Measurements from ENCODE around the gene TECPR1.
"Not testable (repeated sequence)": the region's sequence is repeated elsewhere in the genome, so short reads cannot be mapped to it uniquely, and the experiment has no call there.

The TECPR1 gene

GRCh38 chr7:98231493-98232262 lies 20.4 kb downstream of the TECPR1 start:
- no peak overlapping the region for H3K27ac ChIP-seq
- H3K4me3 ChIP-seq = no peak overlapping the region

GRCh38 chr7:98230746-98231471 lies 21.1 kb downstream of the TECPR1 start:
- no peak overlapping the region for H3K4me3 ChIP-seq
- H3K27ac ChIP-seq = no peak overlapping the region

- H3K4me3 ChIP-seq = no peak overlapping the region
- H3K27ac ChIP-seq = no peak overlapping the region
Measured at GRCh38 chr7:98229991-98230745, 21.9 kb downstream of the TECPR1 start.

GRCh38 chr7:98229441-98229840 lies 22.6 kb downstream of the TECPR1 start:
- Histone ChIP-seq H3K4me3 (no peak overlapping the region), H3K27ac (no peak overlapping the region)

- no peak overlapping the region for H3K4me3 ChIP-seq
- H3K27ac ChIP-seq = no peak overlapping the region
Measured at GRCh38 chr7:98228801-98229200, 23.2 kb downstream of the TECPR1 start.

GRCh38 chr7:98227939-98228338 lies 24.1 kb downstream of the TECPR1 start:
- Histone ChIP-seq H3K27ac (no peak overlapping the region), H3K4me3 (no peak overlapping the region)

- Histone ChIP-seq H3K27ac (no peak overlapping the region), H3K4me3 (no peak overlapping the region)
Measured at GRCh38 chr7:98225913-98226614, 26.0 kb downstream of the TECPR1 start.

GRCh38 chr7:98224701-98225181 lies 27.3 kb downstream of the TECPR1 start:
- no peak overlapping the region for H3K27ac ChIP-seq
- H3K4me3 ChIP-seq = no peak overlapping the region

GRCh38 chr7:98223898-98224700 lies 27.9 kb downstream of the TECPR1 start:
- Histone ChIP-seq H3K27ac (no peak overlapping the region), H3K4me3 (no peak overlapping the region)

- H3K27ac ChIP-seq = no peak overlapping the region
- no peak overlapping the region for H3K4me3 ChIP-seq
Measured at GRCh38 chr7:98223351-98223897, 28.6 kb downstream of the TECPR1 start.

GRCh38 chr7:98222533-98223195 lies 29.4 kb downstream of the TECPR1 start:
- H3K4me3 ChIP-seq = no peak overlapping the region
- H3K27ac ChIP-seq = no peak overlapping the region

GRCh38 chr7:98221611-98222532 lies 30.2 kb downstream of the TECPR1 start:
- Histone ChIP-seq H3K4me3 (no peak overlapping the region), H3K27ac (no peak overlapping the region)

- not testable (repeated sequence) for H3K4me3 ChIP-seq, H3K27ac ChIP-seq
Measured at GRCh38 chr7:98219382-98219781, 32.6 kb downstream of the TECPR1 start.

- Histone ChIP-seq H3K4me3 (no peak overlapping the region), H3K27ac (no peak overlapping the region)
Measured at GRCh38 chr7:98217623-98218582, 34.1 kb downstream of the TECPR1 start.

GRCh38 chr7:98216941-98217622 lies 35.0 kb downstream of the TECPR1 start:
- H3K27ac ChIP-seq = no peak overlapping the region
- no peak overlapping the region for H3K4me3 ChIP-seq
